WI38 (cell line): Measurements from ENCODE around the gene NHEJ1.

Source experiments
- H3K4me3 ChIP-seq: 2 replicates; pipeline ENCODE4 v1.5.1; 2011; ENCODE audit warnings: low read depth, mild to moderate bottlenecking, control low read depth, low read length
- TF ChIP-seq, protein P1 (sequence below): IDR thresholded peaks from 2 replicates; pipeline ENCODE4 v1.5.1; 2012; ENCODE audit warnings: low read depth, mild to moderate bottlenecking, control low read depth, low read length

The NHEJ1 gene

DNA sequence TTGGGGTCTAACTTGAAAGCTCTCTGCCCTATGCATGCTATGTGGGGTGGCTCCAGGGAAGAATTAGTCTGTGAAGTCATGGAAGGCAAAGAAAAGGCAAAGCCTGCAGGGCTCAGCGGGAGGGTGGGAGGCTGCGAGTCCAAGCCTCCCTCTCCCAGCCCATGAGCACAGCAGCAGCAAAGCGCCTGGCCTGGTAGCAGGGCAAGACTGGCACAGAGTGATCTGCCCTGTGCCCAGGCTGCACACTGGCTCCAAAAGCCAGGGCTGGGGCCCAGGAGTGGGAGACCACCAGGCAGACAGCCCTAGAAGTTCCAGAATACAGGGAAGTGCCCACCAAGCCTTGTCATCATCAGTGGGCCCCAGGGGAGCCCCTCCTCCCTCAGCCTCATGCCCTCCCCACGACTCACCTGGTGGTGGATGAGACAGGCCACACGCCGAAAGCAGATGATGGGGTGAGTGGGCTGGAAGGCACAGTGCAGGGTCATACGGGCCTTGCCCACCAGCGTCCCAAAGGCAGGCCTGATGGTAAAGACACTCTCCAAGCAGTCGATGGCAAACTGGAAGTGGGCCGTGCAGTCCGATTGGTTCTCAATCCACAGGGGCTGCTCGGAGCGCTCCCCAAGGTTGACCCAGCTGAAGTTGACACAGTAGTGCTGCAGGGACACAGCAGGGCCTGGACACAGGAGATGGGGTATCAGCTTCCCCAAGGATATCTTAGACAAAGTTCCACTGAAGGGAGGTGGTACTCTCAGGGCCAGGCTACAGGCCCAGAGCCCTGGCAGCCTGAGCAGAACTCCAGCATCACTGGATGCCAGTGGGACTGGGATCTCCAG, 131.4 kb downstream of the NHEJ1 start:
- H3K4me3 ChIP-seq, result no peak overlapping the region
- TF ChIP-seq, protein P1, sequence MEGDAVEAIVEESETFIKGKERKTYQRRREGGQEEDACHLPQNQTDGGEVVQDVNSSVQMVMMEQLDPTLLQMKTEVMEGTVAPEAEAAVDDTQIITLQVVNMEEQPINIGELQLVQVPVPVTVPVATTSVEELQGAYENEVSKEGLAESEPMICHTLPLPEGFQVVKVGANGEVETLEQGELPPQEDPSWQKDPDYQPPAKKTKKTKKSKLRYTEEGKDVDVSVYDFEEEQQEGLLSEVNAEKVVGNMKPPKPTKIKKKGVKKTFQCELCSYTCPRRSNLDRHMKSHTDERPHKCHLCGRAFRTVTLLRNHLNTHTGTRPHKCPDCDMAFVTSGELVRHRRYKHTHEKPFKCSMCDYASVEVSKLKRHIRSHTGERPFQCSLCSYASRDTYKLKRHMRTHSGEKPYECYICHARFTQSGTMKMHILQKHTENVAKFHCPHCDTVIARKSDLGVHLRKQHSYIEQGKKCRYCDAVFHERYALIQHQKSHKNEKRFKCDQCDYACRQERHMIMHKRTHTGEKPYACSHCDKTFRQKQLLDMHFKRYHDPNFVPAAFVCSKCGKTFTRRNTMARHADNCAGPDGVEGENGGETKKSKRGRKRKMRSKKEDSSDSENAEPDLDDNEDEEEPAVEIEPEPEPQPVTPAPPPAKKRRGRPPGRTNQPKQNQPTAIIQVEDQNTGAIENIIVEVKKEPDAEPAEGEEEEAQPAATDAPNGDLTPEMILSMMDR, result no peak

DNA sequence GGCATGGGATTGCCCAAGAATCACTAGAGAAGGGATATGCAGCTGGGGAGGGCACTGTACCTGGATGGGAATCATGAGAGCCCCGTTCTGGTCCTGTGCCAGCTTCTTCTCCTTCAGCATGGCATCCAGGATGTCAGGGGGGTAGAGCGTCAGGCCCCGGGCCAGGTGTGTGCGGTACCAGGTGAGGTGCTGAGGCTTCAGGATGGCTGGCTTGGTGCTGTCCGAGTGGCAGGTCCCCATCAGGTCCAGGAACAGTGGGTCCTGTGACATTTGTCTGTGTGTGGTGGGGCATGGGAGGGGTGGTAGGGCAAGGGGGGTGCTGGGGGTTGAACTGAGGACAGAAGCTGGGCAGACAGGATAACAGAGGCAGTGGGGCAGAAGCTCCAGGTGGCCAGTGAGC, 132.5 kb downstream of the NHEJ1 start:
- no peak overlapping the region for H3K4me3 ChIP-seq

DNA sequence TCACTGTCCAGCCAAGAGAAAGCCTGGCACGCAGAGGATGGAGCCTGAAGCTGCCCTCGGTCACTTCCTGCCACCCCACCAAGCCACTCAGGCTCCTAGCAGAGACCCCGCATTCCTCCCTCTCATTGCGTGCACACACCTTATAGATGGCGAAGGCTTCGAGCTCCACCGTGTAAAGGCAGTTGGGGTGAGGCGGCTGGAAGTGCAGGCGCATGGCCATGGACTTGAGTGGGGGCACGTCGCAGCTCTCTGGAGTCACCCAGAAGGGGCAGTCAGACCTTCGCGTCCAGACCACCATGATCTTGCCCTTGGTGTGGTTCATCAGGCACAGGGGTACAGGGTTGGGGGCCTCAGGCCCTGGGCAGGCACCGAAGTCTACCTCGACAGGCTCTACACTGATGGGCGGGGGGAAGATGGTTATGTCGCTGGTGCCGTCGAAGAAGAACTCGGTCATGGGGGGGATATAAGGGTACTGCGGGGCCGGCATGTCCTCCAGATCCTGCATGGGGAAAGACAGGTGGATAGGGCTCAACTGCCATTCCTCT, 133.0 kb downstream of the NHEJ1 start:
- TF ChIP-seq, protein P1, result no peak
- H3K4me3 ChIP-seq, result no peak overlapping the region

More for the DNA sequence above, 132.5 kb downstream of the NHEJ1 start:
- TF ChIP-seq, protein P1, result no peak

DNA sequence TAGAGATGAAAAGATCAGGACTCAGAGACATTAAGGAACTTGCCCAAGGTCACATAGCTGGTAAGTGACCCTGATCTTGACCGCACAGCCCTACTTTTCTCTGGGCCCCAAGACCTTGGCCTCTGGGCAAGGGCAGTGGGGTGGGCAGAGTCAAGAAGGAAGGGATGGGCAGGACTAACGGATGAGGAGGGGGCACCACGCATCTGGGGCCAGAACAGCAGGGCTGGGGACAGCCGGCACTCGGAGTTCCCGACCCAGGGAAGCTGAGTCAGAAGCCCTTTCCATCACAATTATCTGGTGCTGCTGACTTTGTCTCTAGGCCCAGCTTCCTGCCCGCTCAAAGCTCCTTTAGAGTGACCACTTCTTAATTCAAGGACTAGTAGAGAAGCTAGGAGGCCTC, 133.7 kb downstream of the NHEJ1 start:
- TF ChIP-seq, protein P1, result no peak
- H3K4me3 ChIP-seq, result no peak overlapping the region

DNA sequence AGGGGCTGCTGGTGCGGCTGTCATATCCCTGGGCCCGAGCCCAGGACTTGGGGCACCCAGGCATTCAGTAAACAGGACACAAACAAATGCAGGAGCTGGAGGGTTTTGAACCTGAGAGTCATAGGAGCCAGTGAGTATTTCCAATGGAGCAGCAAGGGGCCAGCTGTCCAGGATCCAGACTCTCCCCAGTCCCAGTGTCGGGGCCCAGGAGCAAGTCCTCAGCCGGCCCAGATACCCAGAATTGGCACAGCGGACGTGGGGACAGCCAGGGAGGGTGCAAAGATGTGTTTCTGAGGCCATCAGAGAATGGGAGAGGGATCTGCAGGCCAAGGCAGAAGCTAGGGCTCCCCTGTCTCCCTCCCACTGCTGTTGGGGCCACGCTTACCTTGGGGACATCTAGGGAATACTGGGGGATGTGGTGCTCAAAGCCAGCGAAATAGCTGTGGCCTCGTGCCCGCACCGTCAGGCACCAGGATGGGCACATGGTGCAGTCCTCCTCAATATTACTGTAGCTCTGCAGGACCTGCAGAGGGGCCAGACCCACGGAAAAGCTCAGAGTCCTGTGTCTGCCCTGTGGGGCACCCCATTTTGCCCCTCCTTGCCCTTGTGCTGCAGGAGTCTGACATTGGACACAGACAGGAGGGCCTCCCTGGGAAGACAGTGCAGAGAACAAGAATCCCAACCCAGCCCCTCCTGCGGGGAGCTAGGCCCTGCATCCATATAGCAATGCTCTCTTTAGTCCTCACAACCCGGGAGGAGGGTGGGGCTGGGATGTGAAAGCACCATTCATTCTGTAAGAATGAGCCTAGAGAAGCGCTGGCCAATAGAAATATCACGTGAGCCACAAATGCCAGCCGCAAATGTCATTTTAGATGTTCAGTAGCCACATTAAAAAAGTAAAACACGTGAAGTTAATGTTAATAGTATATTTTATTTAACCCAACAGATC, 134.7 kb downstream of the NHEJ1 start:
- no peak overlapping the region for H3K4me3 ChIP-seq
- TF ChIP-seq, protein P1, result no peak
